ENCODE measurements around the gene RAI1.

The RAI1 gene

GRCh38 chr17:17696882-17697633, 15.8 kb downstream of the RAI1 start:
- FAIRE-seq (no peak), DNase-seq (ENCODE audit: insufficient read length, low spot score) (no peak)

DNA sequence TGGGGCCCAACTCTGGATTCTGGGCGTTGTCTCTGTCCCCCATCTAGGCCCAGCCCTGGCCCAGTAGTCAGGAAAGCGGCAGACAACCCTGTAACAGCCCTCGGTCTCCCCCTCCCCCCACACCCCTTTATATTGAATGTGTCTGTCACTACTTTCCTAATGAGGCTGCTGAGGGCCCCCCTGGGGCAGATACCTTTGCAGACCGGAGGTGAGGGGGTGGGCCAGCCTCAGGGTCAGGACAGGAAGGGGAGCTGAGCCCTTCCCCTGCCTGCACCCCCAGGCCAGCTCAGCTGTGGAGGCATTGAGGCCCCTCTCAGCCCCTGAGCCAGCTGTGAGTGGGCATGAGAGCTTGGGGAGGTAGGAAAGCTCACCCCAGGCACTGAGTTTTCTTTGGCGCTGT, 17.1 kb downstream of the RAI1 start:
- FAIRE-seq, result no peak
- DNase-seq (ENCODE audit: insufficient read length, low spot score), result no peak

GRCh38 chr17:17698869-17699351, 17.7 kb downstream of the RAI1 start:
- DNase-seq (ENCODE audit: insufficient read length, low spot score), result no peak
- peak; percentile 59 for FAIRE-seq

GRCh38 chr17:17699491-17699890, 18.2 kb downstream of the RAI1 start:
- FAIRE-seq, result peak; percentile 16

DNA sequence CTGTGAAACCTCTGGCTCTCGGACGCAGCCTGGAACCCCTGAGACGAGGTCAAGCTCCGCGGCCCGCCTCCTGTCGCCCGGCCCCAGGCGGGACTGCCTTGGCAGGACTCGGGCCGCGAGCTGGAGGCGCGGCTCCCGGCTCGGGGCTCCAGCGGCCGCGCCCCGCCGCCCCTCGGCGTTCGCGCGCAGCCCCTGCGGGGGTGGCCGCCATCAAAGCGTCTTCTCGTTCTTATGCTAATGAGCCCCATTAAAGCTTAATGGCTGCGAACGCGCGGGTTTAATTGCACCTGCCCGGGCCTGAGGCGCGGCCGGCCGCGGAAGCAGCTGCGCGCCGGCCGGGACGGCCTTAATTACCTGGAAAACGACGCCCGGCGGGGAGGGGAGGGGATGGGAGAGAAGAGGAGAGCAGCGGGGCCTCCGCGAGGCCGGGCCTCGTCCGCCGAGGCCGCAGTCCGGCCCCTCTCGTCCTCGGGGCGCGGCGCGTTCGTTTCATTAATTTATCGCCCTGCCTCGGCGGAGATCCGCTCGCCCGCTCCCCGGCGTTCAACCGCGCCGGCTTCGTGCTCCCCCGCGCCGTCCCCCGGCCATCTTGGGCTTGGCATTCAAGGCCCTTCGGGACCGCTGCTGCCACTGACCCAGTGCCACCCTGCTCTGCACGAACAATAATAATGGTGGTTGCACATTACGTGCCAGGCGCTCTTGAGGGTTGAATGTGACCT, 19.2 kb downstream of the RAI1 start:
- DNase-seq (ENCODE audit: insufficient read length, low spot score) (no peak), FAIRE-seq (no peak)

More at GRCh38 chr17:17699491-17699890, 18.2 kb downstream of the RAI1 start:
- DNase-seq (ENCODE audit: insufficient read length, low spot score), result no peak

DNA sequence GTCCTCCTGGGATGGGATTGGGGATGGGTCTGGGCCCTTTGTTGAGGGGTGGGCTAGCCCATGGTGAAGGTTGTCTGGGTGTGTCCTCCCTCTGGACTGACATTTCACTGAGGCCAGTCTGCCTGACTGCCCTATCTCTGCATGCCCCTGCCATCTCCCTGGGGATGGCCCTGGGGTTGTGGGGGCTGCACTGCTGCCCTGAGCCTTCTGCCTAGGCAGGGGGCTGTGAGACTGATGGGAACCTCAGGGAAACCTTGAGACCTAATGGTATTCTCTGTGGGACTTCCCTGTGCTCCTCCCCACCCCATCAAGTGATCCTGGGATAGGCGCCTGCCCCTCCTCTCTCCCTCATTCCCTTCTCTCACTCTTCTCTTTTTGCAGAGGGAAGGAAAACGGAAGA, 19.9 kb downstream of the RAI1 start:
- DNase-seq (ENCODE audit: insufficient read length, low spot score) (no peak), FAIRE-seq (no peak)

GRCh38 chr17:17701658-17702057, 20.4 kb downstream of the RAI1 start:
- FAIRE-seq (no peak), DNase-seq (ENCODE audit: insufficient read length, low spot score) (no peak)

- DNase-seq (ENCODE audit: insufficient read length, low spot score), result no peak
- peak; percentile 46 for FAIRE-seq
Observed at GRCh38 chr17:17702449-17703139, 21.3 kb downstream of the RAI1 start.

DNA sequence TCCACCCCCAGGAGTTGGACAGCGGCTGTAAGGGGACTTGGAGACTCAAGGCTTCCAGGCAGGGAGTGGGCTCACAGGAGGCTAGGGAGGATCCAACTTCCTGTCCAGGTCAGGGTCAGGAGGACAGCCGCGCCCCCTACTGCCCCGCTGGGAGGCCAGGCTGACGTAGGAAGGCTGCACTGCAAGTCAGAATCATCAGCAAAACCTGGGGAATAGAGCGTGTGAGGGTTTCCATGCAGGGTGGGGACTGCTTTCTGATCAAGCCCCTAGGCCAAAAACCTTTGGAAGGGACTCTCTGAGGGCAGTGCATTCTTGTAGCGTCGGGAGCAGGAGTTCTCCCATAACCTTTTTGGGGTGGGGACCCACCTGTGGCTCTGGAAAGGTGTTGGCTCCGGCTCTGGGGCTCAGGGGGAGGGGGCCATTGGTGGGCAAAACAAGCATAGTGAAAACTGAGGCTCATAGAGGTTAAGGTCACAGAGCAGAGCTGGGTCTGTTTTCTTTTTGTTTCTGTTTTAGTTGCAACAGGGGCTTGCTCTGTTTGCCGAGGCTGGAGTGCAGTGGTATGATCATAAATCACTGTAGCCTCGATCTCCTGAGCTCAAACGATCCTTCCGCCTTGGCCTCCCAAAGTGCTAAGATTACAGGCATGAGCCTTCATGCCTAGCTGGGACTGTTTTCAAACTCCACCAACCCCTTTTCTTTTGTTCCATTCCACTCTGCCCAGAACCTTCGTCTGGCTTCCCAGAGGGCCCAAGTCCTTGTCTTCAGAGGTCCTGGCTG, 22.1 kb downstream of the RAI1 start:
- peak; percentile 13 for FAIRE-seq
- no peak for DNase-seq (ENCODE audit: insufficient read length, low spot score)

GRCh38 chr17:17704931-17705330, 23.7 kb downstream of the RAI1 start:
- DNase-seq (ENCODE audit: insufficient read length, low spot score) (no peak), FAIRE-seq (no peak)

- DNase-seq (ENCODE audit: insufficient read length, low spot score), result no peak
- FAIRE-seq, result no peak
Observed at GRCh38 chr17:17706140-17707060, 25.1 kb downstream of the RAI1 start.

- FAIRE-seq (no peak), DNase-seq (ENCODE audit: insufficient read length, low spot score) (no peak)
Observed at GRCh38 chr17:17708295-17708694, 27.0 kb downstream of the RAI1 start.

GRCh38 chr17:17708816-17709215, 27.6 kb downstream of the RAI1 start:
- DNase-seq (ENCODE audit: insufficient read length, low spot score) (no peak), FAIRE-seq (no peak)

DNA sequence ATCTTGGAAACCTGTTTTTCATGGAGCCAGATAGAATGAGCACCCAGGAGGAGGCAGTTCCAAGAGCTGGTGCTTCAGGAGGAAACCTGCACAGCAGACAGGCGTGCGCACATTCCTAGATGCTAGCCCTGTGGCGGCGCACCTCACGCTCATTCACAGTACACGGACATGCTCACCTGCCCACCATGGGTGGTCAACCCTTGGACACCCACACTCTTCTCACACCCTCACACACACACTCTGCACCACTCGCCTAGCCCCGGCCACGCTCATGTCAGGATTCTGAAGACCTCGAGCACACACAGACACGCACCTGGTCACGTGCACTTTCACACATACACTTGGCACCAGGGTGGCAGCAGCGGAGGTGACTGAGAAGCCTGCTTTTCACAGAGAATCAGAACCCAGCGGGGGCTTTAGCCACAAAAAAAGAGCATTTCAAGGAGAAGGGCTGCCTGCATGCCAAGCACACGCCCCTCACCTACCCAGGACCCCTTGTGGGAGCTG, 28.6 kb downstream of the RAI1 start:
- no peak for DNase-seq (ENCODE audit: insufficient read length, low spot score)
- FAIRE-seq, result peak; percentile 78

DNA sequence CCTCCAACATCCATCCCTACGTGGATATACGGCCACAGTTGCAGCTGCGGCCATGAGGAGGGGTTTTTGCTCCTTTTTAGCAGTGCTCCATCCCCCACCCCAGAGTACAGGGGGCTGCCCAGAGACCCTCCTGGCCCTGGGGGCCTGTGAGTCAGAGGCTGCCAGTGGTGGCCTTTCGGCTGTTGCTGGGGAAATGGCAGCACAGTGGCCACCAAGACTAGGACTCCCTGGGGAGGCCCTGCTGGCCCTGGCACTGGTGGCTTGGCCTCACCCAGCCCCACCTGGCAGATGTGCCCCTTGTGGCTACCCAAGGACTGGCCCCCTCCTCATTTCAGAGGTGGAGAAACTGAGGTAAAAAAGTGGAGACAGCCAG, 29.1 kb downstream of the RAI1 start:
- DNase-seq (ENCODE audit: insufficient read length, low spot score) (no peak), FAIRE-seq (no peak)

DNA sequence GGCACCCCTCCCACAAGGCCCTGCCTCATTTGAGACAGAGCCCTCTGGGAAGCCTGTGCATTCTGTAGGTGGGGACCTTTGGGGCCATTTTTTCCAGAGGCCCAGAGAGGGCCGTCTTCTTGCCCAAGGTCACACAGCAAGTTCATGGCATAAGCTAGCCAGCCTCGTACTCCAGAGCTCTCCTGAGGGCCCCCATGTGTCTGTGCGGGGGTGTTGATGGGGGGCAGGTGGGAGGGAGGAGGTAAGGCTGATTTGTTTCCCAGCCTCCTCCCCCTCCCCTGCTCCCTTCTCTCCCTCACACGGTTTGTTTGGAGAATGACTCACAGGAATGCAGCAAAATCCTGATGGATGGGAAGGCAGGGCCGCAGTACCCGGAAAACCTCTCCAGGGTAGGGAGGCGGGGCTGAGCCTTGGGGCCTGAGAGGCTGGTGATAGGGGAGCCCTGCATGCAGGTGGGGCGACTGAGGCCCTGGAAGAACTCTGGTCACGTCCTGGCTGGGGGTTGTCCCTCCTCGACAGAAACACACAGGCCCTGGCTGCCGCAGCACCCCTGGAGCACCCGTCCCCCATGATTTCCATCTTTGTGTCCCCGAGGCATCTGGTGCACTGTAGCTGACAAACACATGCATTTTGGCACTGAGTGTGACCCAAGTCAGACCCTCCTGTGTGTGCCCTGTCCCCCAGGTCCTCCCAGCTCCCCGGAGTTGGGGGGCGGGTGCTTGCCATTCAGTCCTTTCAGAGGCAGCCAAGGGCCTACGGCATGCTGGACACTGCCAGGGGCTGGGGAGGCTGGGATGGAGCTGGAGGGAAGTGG, 29.7 kb downstream of the RAI1 start:
- peak; percentile 98 for FAIRE-seq

DNA sequence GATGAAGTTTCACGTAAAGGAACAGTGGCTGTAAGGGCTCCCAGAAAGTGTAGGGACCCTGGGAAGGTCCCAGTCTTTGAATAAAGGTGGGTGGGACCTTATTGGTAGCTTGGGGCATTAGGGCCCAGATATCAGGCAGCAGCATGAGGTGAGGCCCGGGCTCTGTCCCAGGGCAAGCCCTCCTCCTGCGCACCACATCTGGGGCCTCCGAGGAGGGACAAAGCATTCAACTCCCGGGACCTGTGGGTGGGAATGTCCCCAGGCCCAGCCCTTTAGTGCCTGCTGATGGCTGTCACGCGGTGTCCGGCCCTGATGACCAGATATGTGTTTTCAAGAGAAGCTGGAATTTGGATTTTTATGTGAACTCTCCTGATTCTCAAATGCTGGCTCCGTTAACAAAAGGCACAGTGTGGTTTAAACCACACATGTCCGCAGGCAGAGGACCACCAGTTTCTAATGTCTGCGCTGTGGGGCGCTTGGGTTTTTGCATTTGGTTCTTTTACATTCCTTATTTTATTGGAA, 30.4 kb downstream of the RAI1 start:
- FAIRE-seq, result no peak
- no peak for DNase-seq (ENCODE audit: insufficient read length, low spot score)

More for the DNA sequence above, 29.7 kb downstream of the RAI1 start:
- DNase-seq (ENCODE audit: insufficient read length, low spot score), result peak; percentile 98

- FAIRE-seq (peak; percentile 89), DNase-seq (ENCODE audit: insufficient read length, low spot score) (no peak)
Observed at GRCh38 chr17:17712268-17712924, 31.1 kb downstream of the RAI1 start.
